Measurements from ENCODE around the gene BCKDHA.
"Not testable (repeated sequence)": the region's sequence is repeated elsewhere in the genome, so short reads cannot be mapped to it uniquely, and the experiment has no call there.

Gene BCKDHA

GRCh38 chr19:41427647-41428480 lies 30.2 kb downstream of the BCKDHA start:
- DNase-seq, result no peak

DNA sequence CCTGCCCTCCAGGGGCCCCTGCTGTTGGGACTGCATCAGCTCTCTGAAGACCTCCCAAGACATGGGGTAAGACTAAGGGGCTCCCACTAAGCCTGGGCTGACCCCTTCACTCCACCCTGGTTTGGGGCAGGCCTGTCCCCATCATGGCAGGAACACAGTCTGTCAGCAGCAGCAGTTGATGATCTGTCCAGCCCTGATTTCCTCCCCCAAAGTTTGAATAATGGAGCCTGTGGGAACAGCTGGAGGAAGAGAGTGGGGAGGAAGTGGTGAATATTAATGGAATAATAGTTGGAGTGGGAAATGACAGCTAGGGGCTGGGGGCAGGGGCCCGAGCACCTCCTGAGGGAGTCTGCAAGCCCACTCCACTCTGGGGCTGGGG lies 30.9 kb downstream of the BCKDHA start:
- no peak for DNase-seq

- no peak for DNase-seq
Observed at GRCh38 chr19:41430922-41431321, 33.3 kb downstream of the BCKDHA start.

DNA sequence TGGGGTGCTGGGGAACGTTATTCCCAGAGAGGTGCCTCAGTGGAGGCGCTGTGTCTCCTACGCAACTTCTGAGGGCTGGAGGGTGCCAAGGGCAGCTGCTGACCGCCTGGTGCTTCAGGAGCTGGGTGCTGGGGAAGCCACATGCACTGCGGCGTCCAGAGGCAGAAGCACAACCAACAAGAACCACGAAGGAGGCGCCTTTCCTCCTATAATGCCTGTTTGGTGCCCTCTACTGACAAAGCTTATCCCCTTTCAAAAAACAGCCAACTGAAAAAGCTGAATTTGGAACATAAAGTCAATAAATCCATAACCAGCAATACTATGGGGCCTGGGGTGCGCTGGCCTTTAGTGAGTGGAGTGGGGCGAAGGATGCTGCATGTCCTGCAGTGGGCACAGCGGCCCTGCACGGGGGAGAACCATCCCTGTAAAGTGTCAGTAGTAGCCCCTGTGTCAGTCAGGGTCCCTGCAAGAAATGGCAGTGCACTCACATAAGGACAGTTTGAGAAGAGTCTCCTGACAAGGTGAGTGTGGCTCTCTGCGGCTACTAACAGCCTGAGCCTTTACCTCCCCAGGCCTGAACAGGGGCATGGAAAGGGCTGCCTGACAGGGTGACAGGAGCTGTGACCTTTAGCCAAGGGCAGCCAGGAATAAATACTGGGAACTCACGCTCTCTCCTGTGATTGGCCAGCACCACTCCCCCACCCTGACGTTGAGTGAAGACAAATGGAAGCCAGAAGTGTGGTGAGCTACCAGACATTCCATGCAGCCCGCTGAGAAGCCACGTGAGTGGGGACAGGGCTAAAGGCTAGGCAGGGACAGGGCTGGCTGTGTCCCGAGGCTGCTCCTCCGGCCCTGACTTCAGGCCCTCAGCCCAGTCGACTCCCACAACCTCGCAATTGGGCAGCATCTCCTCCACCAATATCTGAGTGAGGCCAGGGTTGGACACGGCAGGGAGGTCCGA lies 34.1 kb downstream of the BCKDHA start:
- no peak for DNase-seq

- DNase-seq, result no peak
Observed at GRCh38 chr19:41433171-41433570, 35.6 kb downstream of the BCKDHA start.

- DNase-seq, result no peak
Observed at GRCh38 chr19:41434450-41434849, 36.8 kb downstream of the BCKDHA start.

GRCh38 chr19:41435376-41435775 lies 37.8 kb downstream of the BCKDHA start:
- not testable (repeated sequence) for DNase-seq

DNA sequence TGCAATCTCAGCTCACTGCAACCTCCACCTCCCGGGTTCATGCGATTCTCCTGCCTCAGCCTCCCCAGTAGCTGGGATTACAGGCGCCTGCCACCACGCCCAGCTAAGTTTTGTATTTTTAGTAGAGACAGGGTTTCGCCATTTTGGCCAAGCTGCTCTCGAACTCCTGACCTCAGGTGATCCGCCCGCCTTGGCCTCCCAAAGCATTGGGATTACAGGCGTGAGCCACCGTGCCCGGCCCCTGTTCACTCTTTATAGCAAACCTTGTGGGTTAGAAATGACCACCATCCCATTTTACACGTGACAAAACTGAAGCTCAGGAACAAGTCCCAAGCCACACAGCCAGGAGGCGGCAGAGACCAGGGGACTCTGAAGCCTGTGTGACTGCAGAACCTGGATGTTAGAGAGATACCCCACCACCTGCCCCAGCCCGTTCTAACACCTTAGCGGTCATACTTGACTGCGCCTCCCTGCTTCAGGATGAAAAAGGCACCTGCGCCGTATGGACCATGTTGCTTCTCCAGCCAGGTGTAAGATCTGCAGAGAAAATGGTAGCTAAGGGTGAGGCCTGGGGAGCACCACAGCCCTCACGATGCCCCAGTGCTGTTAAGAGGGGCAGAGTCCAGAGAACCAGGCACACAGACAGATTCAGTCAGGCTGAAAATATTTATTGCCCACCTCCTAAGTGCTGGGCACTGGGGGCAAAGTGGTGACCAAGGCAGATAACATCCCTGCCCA lies 38.5 kb downstream of the BCKDHA start:
- DNase-seq, result no peak

DNA sequence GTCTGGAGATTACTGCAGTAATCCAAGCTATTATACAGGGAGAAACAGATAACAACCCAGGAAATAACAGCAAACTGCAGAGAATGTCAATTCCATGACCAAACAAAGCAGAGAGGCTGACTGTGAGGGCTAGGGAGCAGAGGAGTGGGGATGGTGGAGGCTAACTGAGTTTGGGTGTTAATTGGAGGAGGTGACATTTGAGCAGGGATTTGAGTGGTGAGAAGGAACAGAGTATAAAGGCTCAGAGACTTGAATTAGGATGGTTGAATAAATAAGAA lies 39.0 kb downstream of the BCKDHA start:
- no peak for DNase-seq

GRCh38 chr19:41437944-41438574 lies 40.4 kb downstream of the BCKDHA start:
- DNase-seq, result no peak

DNA sequence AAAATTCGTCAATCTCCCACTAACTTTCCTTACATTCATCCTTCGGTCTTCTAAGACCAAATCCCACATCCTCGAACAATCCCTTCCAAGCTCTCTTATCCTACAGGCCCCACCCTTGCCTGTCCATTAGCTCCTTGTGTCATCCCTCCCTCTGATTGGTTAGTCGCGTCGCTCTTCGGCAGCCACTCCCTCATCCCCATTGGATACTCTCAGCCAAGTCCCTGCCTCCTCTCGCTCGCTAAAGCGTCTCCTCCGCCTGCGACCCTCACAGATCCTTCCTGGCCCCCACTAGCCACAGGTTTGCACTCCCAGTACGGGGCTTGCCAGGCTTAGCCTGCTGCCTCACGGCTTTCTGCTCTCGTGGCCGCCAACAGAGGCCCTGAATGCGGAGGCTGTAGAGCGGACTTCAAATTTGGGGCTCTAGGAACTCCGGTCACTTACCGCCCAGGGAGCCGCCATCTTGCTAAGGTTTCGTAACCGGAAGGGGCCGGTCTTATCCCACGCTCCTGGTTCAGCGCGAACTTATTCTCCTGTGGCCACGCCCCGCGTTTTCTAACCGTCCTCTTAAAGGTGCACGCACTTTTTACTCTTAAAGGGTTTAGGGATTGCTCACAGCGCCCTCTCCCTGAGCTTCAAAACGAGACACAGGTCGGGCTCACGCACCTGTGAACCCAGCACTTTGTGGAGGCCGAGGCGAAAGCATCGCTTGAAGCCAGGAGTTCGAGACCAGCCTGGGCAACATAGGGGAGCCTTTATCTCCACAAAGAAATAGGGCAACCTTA lies 42.0 kb downstream of the BCKDHA start, which contains the start of gene DMAC2:
TSS of gene DMAC2 (minus strand) at position 472 of the 782 bp plus-strand sequence. CDS start at position 459, 13 bp downstream.
- DNase-seq, result peak; percentile 89

DNA sequence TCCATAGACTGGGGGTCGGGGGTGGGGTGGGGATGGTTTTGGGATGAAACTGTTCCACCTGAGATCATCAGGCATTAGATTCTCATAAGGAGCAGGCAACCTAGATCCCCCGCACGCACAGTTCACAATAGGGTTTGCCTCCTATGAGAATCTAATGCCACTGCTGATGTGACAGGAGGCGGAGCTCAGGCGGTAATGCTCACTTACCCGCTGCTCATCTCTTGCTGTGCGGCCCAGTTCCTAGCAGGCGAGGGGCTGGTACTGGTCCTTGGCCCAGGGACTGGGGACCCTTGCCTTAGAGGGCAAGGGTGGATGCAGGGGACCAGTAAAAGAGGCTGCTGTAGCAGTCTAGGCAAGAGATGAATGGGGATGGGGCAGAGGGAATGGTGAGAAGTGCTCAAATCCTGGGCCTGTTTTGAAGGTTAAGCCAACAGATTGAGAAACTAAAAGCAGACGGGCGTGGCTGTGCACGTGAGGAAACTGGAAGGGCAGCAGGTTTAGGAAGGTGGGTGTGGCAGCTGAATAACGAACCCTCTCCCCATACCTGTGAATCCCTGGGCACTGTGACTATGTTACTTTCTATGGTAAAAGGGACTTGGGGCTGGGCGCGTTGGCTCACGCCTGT lies 43.8 kb downstream of the BCKDHA start:
- no peak for DNase-seq

DNA sequence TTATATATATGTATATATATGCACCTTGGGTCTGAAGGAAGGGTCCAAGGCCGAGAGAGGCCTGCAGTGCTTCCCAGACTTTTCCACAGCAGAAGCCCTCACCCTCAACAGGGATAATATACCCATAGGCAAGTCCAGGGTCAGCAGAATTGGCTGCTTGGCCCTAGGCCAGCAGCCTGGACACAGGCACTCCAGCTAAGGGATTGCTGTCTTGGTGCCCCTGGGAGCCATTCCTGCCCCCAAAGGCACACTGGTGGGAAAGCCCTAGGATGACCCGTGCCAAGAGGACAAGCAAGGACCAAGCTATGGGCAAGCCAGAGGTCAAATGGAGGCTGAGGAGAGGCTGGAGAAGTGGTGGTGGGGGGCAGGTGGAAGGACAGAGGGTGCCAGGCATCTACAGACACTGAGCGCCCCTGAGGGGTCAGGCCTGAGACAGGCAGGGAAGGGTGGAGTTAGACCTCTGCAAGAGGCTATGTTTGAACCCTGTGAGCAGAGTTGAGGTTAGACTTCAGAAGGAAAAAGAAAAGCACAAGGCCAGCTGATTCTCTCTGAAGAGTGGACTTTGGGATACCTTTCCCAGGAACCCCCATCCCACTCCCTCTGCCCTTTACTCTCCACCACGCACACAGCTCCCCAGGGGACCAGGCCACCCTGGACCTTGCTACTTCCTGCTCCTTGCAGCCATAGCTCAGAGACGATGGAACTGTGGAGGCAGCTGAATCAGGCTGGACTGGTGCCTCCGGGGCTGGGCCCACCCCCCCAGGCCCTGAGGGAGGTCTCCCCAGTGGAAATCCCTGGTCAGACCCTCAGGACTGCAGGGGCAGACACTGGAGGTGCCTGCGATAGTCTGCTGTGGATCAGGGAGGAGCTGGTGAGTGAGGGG lies 45.1 kb downstream of the BCKDHA start, which contains the start of gene ERICH4:
TSS of gene ERICH4 (plus strand) at position 684 of the 883 bp plus-strand sequence. CDS start at position 698, 14 bp downstream.
- no peak for DNase-seq

DNA sequence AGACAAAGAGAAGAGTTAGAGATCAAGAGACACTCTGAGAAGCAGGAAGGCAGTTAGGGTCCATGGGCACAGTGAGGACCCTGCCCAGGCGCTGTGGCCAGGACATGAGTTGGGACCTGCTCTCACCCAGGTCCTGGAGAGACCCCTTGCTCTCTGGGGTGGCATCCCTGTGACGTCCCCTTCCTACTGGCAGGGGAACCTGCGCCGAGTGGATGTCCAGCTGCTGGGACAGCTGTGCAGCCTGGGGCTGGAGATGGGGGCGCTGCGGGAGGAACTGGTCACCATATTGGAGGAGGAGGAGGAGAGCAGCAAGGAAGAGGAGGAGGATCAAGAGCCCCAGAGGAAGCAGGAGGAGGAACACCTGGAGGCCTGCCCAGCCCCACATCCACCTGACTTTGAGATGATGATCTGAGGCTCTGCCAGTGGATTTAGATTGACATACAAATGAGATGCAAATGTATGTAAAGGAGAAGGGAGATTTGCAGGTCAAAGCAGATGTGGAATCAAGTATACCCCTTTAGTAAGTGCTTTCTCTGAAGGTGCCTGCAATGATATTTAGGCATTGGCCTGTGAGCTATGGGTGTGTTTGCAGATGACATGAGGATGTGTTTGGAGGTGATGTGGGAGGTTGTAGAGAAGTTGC lies 46.3 kb downstream of the BCKDHA start:
- DNase-seq, result no peak

DNA sequence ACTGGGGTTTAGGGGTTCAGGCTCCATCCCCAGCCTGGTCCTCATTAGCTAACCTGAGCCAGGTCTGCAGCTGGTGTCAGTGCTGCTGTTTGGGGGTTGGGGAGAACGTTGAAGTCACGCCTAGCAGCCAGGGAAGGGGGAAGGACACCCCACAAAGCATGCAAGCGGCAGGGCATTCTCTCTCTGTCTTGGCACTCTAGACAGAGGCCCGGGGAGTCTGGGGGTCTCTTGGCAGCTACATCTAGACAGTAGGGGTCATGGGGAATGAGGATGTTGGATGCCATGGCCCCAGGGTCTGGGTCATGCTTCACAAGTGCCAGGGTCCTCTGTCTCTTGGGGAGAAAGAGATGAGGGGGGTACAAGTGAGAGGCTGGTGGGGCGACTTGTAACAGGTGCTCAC lies 48.0 kb downstream of the BCKDHA start:
- DNase-seq, result no peak

DNA sequence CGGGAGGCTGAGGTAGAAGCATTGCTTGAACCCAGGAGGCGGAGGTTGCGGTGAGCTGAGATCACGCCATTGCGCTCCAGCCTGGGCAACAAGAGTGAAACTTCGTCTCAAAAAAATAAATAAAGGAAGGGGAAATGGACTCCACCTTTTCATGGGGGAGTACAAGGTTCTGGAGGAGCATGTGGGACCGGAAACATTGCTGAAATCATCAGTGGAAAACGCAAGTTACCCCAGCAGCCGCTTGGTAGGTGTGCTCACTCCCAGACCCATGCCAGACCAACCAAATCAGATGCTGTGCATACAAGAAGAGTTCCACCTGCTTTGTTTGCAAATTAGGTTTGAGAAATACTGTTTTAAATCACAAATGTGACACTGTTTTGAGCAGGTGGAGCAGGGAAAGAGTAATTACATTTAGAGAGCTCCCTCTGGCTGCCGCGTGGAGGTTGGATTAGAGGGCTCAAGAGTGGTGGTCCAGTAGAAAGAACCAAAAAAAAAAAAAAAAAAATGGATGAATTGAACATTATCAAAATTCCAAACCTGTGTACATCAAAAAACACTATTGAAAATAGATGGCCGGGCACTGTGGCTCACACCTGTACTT lies 50.2 kb downstream of the BCKDHA start:
- DNase-seq, result no peak

GRCh38 chr19:41449079-41449864 lies 51.7 kb downstream of the BCKDHA start:
- DNase-seq, result peak; percentile 56

DNA sequence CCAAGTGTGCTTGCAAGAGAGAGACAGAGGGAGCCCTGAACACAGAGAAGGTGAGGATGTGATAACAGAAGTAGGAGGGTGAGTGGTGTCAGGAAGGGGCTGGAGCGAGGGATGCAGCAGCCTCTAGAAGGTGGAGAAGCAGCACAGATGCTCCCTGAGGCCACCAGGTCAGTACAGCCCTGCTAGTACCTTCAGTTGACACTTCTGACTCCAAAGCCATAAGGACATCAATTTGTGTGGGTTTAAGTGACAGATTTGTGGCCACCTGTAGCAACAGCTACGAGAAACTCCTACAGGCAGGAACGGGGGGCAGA lies 52.2 kb downstream of the BCKDHA start:
- DNase-seq, result no peak
